ENCODE measurements around the gene KDELR3.
"Not testable (repeated sequence)": the region's sequence is repeated elsewhere in the genome, so short reads cannot be mapped to it uniquely, and the experiment has no call there.

Gene KDELR3

GRCh38 chr22:38455530-38456271 is 12.2 kb upstream of the KDELR3 start:
- in situ Hi-C loops (cut with MboI; ENCODE audit: low sequenced_read_pairs), result no loop called here

DNA sequence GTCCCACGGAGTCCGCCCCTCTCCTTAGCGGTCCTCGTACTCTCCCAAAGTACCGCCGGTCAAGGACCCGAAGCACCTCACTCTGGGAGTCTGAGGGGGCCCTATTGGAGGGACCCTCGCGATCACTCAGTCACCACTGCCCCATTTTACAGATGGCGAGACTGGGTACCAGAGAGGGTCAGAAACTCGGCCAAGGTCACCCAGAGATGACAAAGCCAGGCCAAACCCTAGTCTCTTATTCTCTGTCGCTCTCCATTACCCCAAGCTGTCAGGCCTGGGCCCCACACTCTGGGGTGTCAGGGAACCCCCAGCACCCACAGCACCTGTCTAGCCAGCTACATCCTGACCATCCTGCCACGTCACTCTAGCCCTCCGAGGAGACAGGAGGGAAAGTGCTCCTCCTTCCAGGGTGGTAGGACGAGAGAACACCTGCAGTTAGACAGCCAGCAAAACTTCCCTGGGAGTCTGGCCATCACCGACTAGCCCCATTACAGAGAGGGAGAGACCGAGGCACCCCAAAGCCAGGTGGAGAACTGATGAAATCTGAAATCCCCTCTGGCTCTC is 11.5 kb upstream of the KDELR3 start:
- in situ Hi-C loops (cut with MboI; ENCODE audit: low sequenced_read_pairs), result no loop called here

DNA sequence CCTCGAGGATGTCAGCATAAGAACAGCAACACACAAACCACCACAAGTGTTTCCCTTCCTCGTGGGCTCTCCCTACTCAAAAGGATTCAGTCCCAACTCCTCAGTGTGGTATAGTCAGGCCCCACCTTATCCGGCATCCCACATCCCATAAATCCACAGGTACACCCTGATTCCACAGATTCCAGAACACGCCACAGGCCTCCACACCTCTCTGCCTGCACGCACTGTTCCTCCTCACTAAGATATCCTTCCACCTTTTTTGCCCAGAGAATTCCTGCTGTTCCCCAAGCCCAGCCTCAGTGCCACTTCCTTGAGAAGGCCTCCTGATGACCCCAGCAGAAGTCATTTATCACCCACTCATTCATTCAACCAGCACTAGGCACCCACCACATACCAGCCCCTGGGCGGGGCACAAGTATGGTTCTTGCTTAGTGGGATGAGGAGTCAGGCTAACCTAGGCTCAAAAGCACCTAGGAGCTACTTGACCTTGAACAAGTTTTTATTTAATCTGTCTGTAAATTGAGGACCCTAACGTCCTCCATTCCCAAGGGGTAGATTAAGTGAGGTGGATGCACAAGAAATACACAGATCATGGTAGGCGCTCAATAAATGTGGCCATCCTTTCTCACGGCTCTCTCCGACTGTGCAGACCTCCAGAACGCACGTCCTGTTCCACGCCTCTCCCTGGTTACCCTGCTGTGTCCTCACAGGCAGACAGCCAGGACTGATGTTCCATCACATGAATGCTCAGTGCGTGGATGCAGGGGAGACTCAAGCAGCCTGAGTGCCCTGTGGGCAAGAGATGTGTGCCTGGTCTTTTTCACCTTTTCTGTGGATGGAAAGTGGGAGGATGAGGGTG is 10.8 kb upstream of the KDELR3 start:
- in situ Hi-C loops (cut with MboI; ENCODE audit: low sequenced_read_pairs), result no loop called here

DNA sequence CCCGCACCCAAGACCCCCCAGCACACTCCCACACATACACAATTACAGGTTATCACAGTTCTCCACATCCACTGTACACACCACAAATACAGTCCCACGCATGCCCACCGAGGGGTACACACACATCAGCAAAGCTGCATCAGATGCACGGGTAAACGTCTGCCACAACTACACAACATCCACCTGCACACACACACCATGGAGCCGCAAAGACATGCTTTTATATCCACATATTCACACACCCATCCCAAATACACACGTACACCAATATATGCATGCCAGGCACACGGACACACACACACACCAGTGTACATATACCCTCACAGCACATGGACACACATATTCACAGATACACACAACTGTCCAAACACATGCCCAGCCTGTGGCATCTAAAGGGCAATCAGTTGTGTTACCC is 7.5 kb upstream of the KDELR3 start:
- in situ Hi-C loops (cut with MboI; ENCODE audit: low sequenced_read_pairs), result no loop called here

GRCh38 chr22:38461057-38461413 is 6.9 kb upstream of the KDELR3 start:
- in situ Hi-C loops (cut with MboI; ENCODE audit: low sequenced_read_pairs), result no loop called here

DNA sequence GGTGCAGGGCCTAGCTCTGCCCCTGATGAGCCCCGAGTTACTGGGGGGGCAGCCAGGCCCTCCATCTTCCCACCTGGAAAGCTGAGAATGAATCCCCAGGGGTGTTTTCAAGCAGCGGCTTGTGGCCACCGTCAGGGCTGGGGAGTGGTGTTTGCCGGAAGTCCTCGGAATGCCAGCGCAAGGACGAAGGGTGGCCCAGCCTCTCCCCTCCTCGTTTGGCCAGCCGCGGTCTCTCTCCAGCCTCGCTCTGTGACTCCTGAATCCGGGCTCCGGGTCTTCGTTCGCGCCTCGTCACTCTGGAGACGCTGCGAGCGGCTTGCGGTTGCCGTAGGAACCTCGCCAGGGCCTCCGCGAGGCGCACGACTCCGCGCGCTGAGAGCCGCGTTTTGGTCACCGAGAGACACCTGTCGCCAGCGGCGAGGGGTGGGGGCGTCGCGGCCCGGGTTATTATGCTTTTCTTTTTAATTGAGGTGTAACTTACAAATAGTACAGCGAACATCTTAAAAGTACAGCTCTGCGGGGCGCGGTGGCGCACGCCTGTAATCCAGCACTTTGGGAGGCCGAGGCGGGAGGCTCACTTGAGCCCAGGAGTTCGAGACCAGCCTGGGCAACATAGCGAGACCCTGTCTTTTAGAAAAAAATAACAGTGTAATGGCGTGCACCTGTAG is 6.3 kb upstream of the KDELR3 start:
- in situ Hi-C loops (cut with MboI; ENCODE audit: low sequenced_read_pairs), result no loop called here

DNA sequence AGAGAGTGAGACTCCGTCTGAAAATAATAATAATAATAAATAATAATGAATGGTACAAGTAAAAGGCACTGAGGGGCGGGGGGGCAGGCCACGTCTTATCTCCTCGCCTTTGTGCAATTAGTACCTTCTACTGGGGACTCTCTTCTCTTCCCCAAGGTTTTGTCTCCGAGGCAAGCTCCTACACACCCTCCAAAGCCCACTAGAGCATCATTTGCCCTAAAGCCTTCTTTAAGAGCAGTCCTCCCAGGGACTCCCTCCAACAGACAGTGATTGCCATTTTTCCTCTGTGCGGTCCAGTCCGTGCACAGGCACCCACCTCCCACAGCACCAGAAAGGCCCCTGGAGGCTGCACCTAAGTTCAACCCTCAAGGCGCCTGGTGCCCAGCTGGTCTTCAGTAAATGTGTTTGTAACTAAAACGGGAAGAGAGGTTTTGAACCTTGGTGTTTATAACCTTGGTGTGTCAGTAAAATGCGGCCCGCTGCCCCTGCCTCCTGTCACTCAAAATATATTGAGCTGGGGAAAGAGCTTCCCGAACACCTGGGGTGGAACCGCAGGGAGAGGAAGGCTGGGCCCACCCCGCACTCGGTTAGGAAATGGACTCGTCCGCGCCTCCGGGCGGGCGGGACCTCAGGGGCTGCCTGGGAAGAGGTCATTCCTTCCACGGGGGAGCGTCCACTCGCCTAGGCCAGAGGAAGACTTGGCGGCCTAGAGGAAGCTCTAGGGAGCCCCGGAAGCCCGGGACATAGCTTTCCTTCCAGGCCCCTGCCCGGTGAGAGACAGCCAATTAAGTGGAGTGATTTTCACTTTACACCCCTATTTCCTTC is 4.7 kb upstream of the KDELR3 start:
- in situ Hi-C loops (cut with MboI; ENCODE audit: low sequenced_read_pairs), result no loop called here

DNA sequence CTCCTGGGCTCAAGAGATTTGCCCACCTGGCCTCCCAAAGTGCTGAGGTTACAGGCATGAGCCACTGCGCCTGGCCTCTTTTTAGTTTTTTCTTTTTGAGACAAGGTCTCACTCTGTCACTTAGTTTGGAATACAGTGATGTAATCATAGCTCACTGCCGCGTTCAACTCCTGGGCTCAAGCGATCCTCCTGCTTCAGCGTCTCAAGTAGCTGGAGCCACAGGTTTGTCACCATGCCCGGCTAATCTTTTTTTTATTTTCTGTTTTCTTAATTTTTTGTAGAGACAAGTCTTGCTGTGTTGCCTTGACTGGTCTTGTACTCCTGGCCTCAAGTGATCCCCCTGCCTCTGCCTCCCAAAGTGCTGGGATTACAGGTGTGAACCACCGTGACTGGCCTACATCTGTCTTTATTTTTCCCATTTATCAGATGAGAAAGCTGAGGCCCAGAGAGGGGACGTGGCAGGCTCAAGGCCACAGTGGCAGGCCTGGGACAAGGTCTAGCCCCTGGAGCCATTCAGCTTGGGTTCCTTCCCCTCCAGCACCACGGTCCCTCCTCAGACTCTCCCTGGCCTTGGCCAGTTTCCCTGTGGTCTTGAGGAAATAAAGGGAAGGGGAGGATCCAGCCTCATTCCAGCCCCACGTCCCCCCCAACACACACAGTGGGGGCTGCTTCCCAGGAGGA is 2.8 kb upstream of the KDELR3 start:
- in situ Hi-C loops (cut with MboI; ENCODE audit: low sequenced_read_pairs), result no loop called here

GRCh38 chr22:38465673-38466490 is 2.0 kb upstream of the KDELR3 start:
- in situ Hi-C loops (cut with MboI; ENCODE audit: low sequenced_read_pairs), result no loop called here

DNA sequence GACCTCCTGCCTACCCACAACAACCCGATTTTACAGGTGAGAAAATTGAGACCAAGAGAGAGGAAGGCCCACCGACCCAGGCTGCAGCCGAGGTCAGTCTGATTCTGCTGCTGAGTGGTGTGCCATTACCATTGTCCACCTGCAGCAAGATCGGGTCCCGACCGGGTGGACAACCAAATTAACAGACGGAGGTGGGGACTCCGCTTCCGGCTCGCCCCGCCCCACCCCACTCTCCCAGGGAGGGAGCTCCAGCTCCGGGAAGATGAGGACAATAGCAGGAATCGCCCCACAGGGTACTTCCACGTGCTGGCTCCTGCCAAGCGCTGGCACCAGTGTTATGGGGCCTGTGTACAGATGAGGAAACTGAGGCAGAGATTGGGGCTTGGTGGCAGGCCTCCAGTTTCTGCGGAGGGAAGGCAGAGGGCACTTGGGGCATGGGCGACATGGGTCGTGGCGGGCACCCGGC is 425 bp upstream of the KDELR3 start:
- in situ Hi-C loops (cut with MboI; ENCODE audit: low sequenced_read_pairs), result no loop called here

- in situ Hi-C loops (cut with MboI; ENCODE audit: low sequenced_read_pairs), result no loop called here
Observed at GRCh38 chr22:38468443-38469305, 778 bp downstream of the KDELR3 start.

DNA sequence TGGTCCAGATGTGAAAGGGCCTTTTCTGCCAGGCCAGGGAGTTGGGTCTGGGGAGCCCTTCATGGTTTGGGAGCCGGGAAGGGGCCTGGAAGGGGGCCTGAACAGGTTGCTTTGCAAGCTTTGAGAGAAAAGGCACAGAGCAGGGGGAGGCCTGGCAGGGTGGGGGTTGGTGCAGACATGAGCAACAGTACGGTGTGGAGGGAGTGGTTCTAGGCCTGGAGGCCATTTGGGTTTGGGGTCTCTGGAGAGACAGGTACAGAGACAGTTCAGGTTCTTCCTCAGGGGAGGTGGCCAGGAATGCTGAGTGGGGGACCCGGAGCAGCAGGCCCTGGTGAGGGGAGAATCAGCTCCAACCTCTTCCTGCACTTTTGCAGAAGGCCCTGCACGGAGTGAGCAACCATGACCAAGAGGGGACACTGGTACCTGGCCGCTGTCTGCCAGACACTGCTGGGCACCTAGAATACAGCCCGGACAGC is 1.4 kb downstream of the KDELR3 start:
- in situ Hi-C loops (cut with MboI; ENCODE audit: low sequenced_read_pairs), result no loop called here

DNA sequence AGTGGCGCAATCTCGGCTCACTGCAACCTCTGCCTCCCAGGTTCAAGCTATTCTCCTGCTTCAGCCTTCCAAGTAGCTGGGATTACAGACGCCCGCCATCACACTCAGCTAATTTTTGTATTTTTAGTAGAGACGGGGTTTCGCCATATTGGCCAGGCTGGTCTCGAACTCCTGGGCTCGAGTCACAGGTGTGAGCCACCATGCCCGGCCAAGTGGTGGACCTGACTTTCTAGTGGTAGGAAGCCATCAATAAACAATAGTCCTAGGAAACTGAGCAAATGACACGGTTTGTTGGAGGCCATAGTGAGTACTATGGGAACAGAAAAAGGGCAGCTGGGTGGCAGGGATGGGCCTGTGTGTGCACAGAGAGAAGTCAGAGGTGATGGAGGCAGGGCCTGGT is 2.3 kb downstream of the KDELR3 start:
- in situ Hi-C loops (cut with MboI; ENCODE audit: low sequenced_read_pairs), result not testable (repeated sequence)

- in situ Hi-C loops (cut with MboI; ENCODE audit: low sequenced_read_pairs), result no loop called here
Observed at GRCh38 chr22:38471237-38471636, 3.3 kb downstream of the KDELR3 start.

GRCh38 chr22:38474003-38474607 is 6.2 kb downstream of the KDELR3 start:
- in situ Hi-C loops (cut with MboI; ENCODE audit: low sequenced_read_pairs), result no loop called here

DNA sequence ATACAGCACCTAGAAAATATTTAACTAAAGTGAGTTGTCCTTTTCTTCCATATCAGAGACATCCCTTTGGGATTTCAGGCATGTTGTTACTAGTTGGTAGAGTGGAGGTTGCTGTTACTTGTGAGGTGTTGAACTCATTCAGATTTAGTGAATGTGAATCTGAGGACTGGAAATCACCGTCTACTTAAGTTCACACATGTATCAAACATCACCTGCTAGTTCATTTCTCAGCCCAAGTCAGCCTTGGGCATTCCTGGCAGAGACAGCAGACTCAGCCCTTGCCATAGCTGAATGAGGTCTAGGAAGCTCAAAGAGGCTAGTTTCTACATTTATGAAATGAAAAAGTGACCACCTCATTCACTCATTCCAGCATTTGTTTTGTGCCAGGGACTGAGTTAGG is 9.7 kb downstream of the KDELR3 start:
- in situ Hi-C loops (cut with MboI; ENCODE audit: low sequenced_read_pairs), result no loop called here

GRCh38 chr22:38479096-38479837 is 11.4 kb downstream of the KDELR3 start:
- in situ Hi-C loops (cut with MboI; ENCODE audit: low sequenced_read_pairs), result no loop called here
